Hepatocyte (in vitro differentiated cells): ENCODE results near the gene DIPK1A.

Experiments
- CTCF ChIP-seq: fragments of 200-600 bp; sonication (generic); IDR thresholded peaks from 2 replicates; pipeline ENCODE4 v1.5.1; 2016; ENCODE audit warnings: antibody characterized with exemption, mild to moderate bottlenecking; ENCODE audit not compliant: poor library complexity
- EZH2 ChIP-seq: fragments of 200-600 bp; sonication (generic); IDR thresholded peaks from 2 replicates; pipeline ENCODE4 v1.6.1; 2016; ENCODE audit warnings: antibody characterized with exemption, mild to moderate bottlenecking, borderline replicate concordance
- EZH2phosphoT487 ChIP-seq: fragments of 200-600 bp; sonication (generic); IDR thresholded peaks from one replicate; pipeline ENCODE4 v1.6.1; 2018; ENCODE audit warnings: antibody characterized with exemption, mild to moderate bottlenecking, low read depth, moderate library complexity; ENCODE audit not compliant: unreplicated experiment, severe bottlenecking

- TF ChIP-seq EZH2phosphoT487 (no peak), CTCF (no peak), EZH2 (no peak)
Observed at GRCh38 chr1:92887465-92887864, 73.8 kb downstream of the DIPK1A start.
